GM23338 (cell line): ENCODE measurements around the gene CELF4. TPM values are rescaled to one million over a fixed set of nuclear protein-coding genes. Genes with fewer than 3 reads are reported as not detected.

Experiments
- ATAC-seq: fragments of 200-7000 bp; cut with Tn5 transposase; 3 replicates; pipeline ENCODE4 v1.9.1; 2020
- DNase-seq: peaks from one replicate; pipeline ENCODE4 v3.0.0-alpha.2; 2015; ENCODE audit warnings: low spot score
- H2AFZ ChIP-seq: fragments of 200-600 bp; sonication (generic); 2 replicates; pipeline ENCODE4 v1.8.0; 2016; ENCODE audit warnings: antibody characterized with exemption, mild to moderate bottlenecking, moderate library complexity
- H3F3A ChIP-seq: fragments of 200-600 bp; sonication (generic); replicated peaks from 2 replicates; pipeline ENCODE4 v1.8.0; 2017; ENCODE audit warnings: antibody characterized with exemption, mixed run types, low read depth
- H3K27ac ChIP-seq: fragments of 200-600 bp; sonication (generic); 2 replicates; pipeline ENCODE4 v1.6.1; 2016; ENCODE audit warnings: low read depth
- H3K27me3 ChIP-seq: fragments of 200-600 bp; sonication (generic); 2 replicates; pipeline ENCODE4 v1.8.0; 2016; ENCODE audit warnings: mild to moderate bottlenecking, mixed run types, moderate library complexity; ENCODE audit not compliant: insufficient read depth
- H3K36me3 ChIP-seq: fragments of 200-600 bp; sonication (generic); 2 replicates; pipeline ENCODE4 v1.8.0; 2016; ENCODE audit warnings: mild to moderate bottlenecking; ENCODE audit not compliant: insufficient read depth
- H3K4me1 ChIP-seq: fragments of 200-600 bp; sonication (generic); 2 replicates; pipeline ENCODE4 v1.8.0; 2016; ENCODE audit warnings: mild to moderate bottlenecking, moderate library complexity; ENCODE audit not compliant: insufficient read depth
- H3K4me2 ChIP-seq: fragments of 200-600 bp; sonication (generic); 2 replicates; pipeline ENCODE4 v1.7.1; 2017; ENCODE audit warnings: mixed run types
- H3K4me3 ChIP-seq: fragments of 200-600 bp; sonication (generic); 2 replicates; pipeline ENCODE4 v1.6.1; 2016; ENCODE audit warnings: mixed run types
- H3K79me2 ChIP-seq: fragments of 200-600 bp; sonication (generic); replicated peaks from 2 replicates; pipeline ENCODE4 v1.8.0; 2017; ENCODE audit warnings: mild to moderate bottlenecking; ENCODE audit not compliant: insufficient read depth
- H3K9me2 ChIP-seq: fragments of 200-600 bp; sonication (generic); 2 replicates; pipeline ENCODE4 v1.8.0; 2017; ENCODE audit not compliant: insufficient read depth
- H4K20me1 ChIP-seq: fragments of 200-600 bp; sonication (generic); replicated peaks from 2 replicates; pipeline ENCODE4 v1.8.0; 2017; ENCODE audit warnings: mild to moderate bottlenecking; ENCODE audit not compliant: insufficient read depth
- H3K27ac Mint-ChIP-seq: 2 replicates; pipeline ENCODE4 v1.8.0; 2020; ENCODE audit warnings: inconsistent platforms, mild to moderate bottlenecking, moderate library complexity, mixed read lengths
- H3K27me3 Mint-ChIP-seq: 3 replicates; pipeline ENCODE4 v1.8.0; 2022; ENCODE audit warnings: low read depth, mild to moderate bottlenecking, moderate library complexity, mixed read lengths, inconsistent platforms; ENCODE audit not compliant: insufficient read depth, poor library complexity
- H3K36me3 Mint-ChIP-seq: 3 replicates; pipeline ENCODE4 v1.8.0; 2021; ENCODE audit warnings: low read depth, mild to moderate bottlenecking, inconsistent platforms, moderate library complexity, mixed read lengths
- H3K4me1 Mint-ChIP-seq: 3 replicates; pipeline ENCODE4 v1.8.0; 2020; ENCODE audit warnings: mild to moderate bottlenecking, inconsistent platforms, mixed read lengths
- H3K4me3 Mint-ChIP-seq: 3 replicates; pipeline ENCODE4 v1.8.0; 2021; ENCODE audit warnings: moderate library complexity, mild to moderate bottlenecking, inconsistent platforms, mixed read lengths
- H3K9me3 Mint-ChIP-seq: 3 replicates; pipeline ENCODE4 v1.8.0; 2020; ENCODE audit warnings: moderate library complexity, mild to moderate bottlenecking, inconsistent platforms, mixed read lengths
- CREB1 ChIP-seq: fragments of 250-450 bp; sonication (Bioruptor Pico); IDR thresholded peaks from 2 replicates; pipeline ENCODE4 v1.5.0; 2020; ENCODE audit warnings: low read depth, mild to moderate bottlenecking, moderate library complexity
- CTCF ChIP-seq, 2 experiments: fragments of 200-600 bp in 1 of 2; sonication (generic) in 1 of 2; conservative IDR thresholded peaks; 2 replicates each; pipeline versions ENCODE4 v1.5.1 to v1.6.1; 2016 to 2017; ENCODE audit warnings: antibody characterized with exemption in 2 of 2, low read depth in 2 of 2, mild to moderate bottlenecking in 2 of 2, moderate library complexity in 1 of 2
- ETS1 ChIP-seq: IDR thresholded peaks from 2 replicates; pipeline ENCODE4 v1.6.1; 2016; ENCODE audit warnings: antibody characterized with exemption
- EZH2phosphoT487 ChIP-seq: fragments of 200-600 bp; sonication (generic); IDR thresholded peaks from one replicate; pipeline ENCODE4 v1.8.1; 2018; ENCODE audit warnings: antibody characterized with exemption; ENCODE audit not compliant: unreplicated experiment
- JUNB ChIP-seq: IDR thresholded peaks from one replicate; pipeline ENCODE4 v1.6.1; 2016; ENCODE audit warnings: antibody characterized with exemption; ENCODE audit not compliant: unreplicated experiment
- NANOG ChIP-seq: IDR thresholded peaks from 2 replicates; pipeline ENCODE4 v1.6.1; 2016; ENCODE audit warnings: antibody characterized with exemption, borderline replicate concordance
- POLR2AphosphoS5 ChIP-seq: IDR thresholded peaks from 2 replicates; pipeline ENCODE4 v1.6.1; 2016; ENCODE audit warnings: antibody characterized with exemption, low read depth
- STAT1 ChIP-seq: IDR thresholded peaks from one replicate; pipeline ENCODE4 v1.6.1; 2016; ENCODE audit warnings: antibody characterized with exemption; ENCODE audit not compliant: unreplicated experiment
- ZNF331 ChIP-seq: fragments of 250-450 bp; sonication (Bioruptor Pico); IDR thresholded peaks from 2 replicates; pipeline ENCODE4 v1.5.0; 2020; ENCODE audit warnings: low read depth, mild to moderate bottlenecking, moderate library complexity
- ZNF462 ChIP-seq: fragments of 250-450 bp; sonication (Bioruptor Pico); IDR thresholded peaks from 2 replicates; pipeline ENCODE4 v1.5.0; 2020; ENCODE audit warnings: mild to moderate bottlenecking, moderate library complexity
- polyA plus RNA-seq: library from polyadenylated mRNA; unstranded; fragments of >200 nt; fragmentation: Nextera tagmentation; extraction: Ambion mirVana; gene quantifications from 2 replicates; pipeline ENCODE4 v1.2.1, GENCODE V29; 2016
- total RNA-seq: library from RNA; depleted of rRNA; stranded (reverse); fragments of >200 nt; shearing (Covaris generic); gene quantifications from 2 replicates; pipeline ENCODE4 v1.2.3, GENCODE V29; 2014

The CELF4 gene
- total and polyA plus RNA-seq, 2 experiments from 2014 or later, result 2.6 to 6.7 TPM

- 0 out of 2 replicates have a peak, but pooled peaks cover 7% of the 10 kb centered on the region for H3K9me2 ChIP-seq
- no peak overlapping the region for H3K27ac Mint-ChIP-seq
- H3K27ac ChIP-seq, result no peak overlapping the region
- peak overlapping the region; percentile 75 for H3K4me2 ChIP-seq
- H3K79me2 ChIP-seq, result no peaks in the 10 kb centered on the region
- no peak overlapping the region for H3K4me3 Mint-ChIP-seq
- peak overlapping the region; percentile 49; the same call in 1 of the 2 replicates for H3K4me3 ChIP-seq
- DNase-seq (no peak), ATAC-seq (peak; percentile 22)
- TF ChIP-seq NANOG, result no peak
- no peak for TF ChIP-seq EZH2phosphoT487
- H3K4me1 ChIP-seq, result peaks cover 45% of the 10 kb centered on the region
- no peaks in the 10 kb centered on the region for H3K36me3 Mint-ChIP-seq
- no peaks in the 10 kb centered on the region for H4K20me1 ChIP-seq
- H3K36me3 ChIP-seq, result no peaks in the 10 kb centered on the region
- H2AFZ ChIP-seq, result peak overlapping the region; percentile 59; the same call in 1 of the 2 replicates
- H3K9me3 Mint-ChIP-seq, result peaks cover 4% of the 10 kb centered on the region; the same call in 2 of the 3 replicates
- 0 out of 2 replicates have a peak, but pooled peaks cover 4% of the 10 kb centered on the region for H3K27me3 ChIP-seq
- peaks cover 20% of the 10 kb centered on the region for H3K27me3 Mint-ChIP-seq
- no peaks in the 10 kb centered on the region for H3F3A ChIP-seq
- peaks cover 51% of the 10 kb centered on the region for H3K4me1 Mint-ChIP-seq
Measured at GRCh38 chr18:37578182-37578678, 12.6 kb upstream of the CELF4 start.

GRCh38 chr18:37577051-37577611, 11.5 kb upstream of the CELF4 start:
- no peaks in the 10 kb centered on the region for H3F3A ChIP-seq
- H2AFZ ChIP-seq, result no peak overlapping the region
- H3K4me1 ChIP-seq, result peaks cover 45% of the 10 kb centered on the region
- Mint-ChIP-seq H3K36me3 (no peaks in the 10 kb centered on the region), H3K4me3 (peak overlapping the region; percentile 26; the same call in 1 of the 3 replicates), H3K4me1 (peaks cover 51% of the 10 kb centered on the region), H3K27me3 (peaks cover 20% of the 10 kb centered on the region), H3K9me3 (peaks cover 4% of the 10 kb centered on the region; the same call in 2 of the 3 replicates), H3K27ac (peak overlapping the region; percentile 85)
- no peaks in the 10 kb centered on the region for H3K36me3 ChIP-seq
- peak overlapping the region; percentile 75 for H3K4me2 ChIP-seq
- ATAC-seq (peak; percentile 87), DNase-seq (peak; percentile 93)
- TF ChIP-seq POLR2AphosphoS5, result 0 out of 2 replicates have a peak, but pooled peaks have one; percentile 26
- no peak for TF ChIP-seq JUNB
- TF ChIP-seq NANOG, result peak; percentile 88
- no peak for TF ChIP-seq ZNF331 (CRISPR knock-in tag)
- no peak for TF ChIP-seq CTCF (conservative IDR thresholded peaks at IDR 0.05; ENCODE audit: low read depth in 2 of 2)
- peak; percentile 99 for TF ChIP-seq ZNF462 (CRISPR knock-in tag)
- no peak for TF ChIP-seq ETS1
- no peak for TF ChIP-seq CREB1 (CRISPR knock-in tag)
- no peak for TF ChIP-seq STAT1
- no peaks in the 10 kb centered on the region for H3K79me2 ChIP-seq
- 0 out of 2 replicates have a peak, but pooled peaks cover 4% of the 10 kb centered on the region for H3K27me3 ChIP-seq
- peak overlapping the region; percentile 49 for H3K4me3 ChIP-seq
- 0 out of 2 replicates have a peak, but pooled peaks cover 7% of the 10 kb centered on the region for H3K9me2 ChIP-seq
- H3K27ac ChIP-seq, result peak overlapping the region; percentile 73
- H4K20me1 ChIP-seq, result no peaks in the 10 kb centered on the region
